Vagina (tissue), 2 donors: ENCODE measurements around the gene CFAP299. TPM values are rescaled to one million over a fixed set of nuclear protein-coding genes. Genes with fewer than 3 reads are reported as not detected.

Source experiments
- DNase-seq, 2 donors: peaks; one replicate each; pipeline ENCODE4 v3.0.0-alpha.2; 2017; ENCODE audit errors: extremely low spot score in 2 of 2
- H3K27ac ChIP-seq: fragments of 200-600 bp; sonication (generic); one replicate; pipeline ENCODE4 v1.5.1; 2019
- H3K27me3 ChIP-seq: fragments of 200-600 bp; sonication (generic); one replicate; pipeline ENCODE4 v1.5.1; 2019
- H3K36me3 ChIP-seq, 2 donors: fragments of 200-600 bp; sonication (generic); one replicate each; pipeline ENCODE4 v1.5.1; 2017 to 2019
- H3K4me1 ChIP-seq: fragments of 200-600 bp; sonication (generic); one replicate; pipeline ENCODE4 v1.5.1; 2019
- H3K4me3 ChIP-seq, 2 donors: fragments of 200-600 bp; sonication (generic); 1 replicate in 1 of 2; 2 replicates in 1 of 2; pipeline ENCODE4 v1.5.1; 2016 to 2019
- H3K9me3 ChIP-seq: fragments of 200-600 bp; sonication (generic); one replicate; pipeline ENCODE4 v1.5.1; 2019
- POLR2A ChIP-seq, 2 donors: fragments of 450-650 bp; IDR thresholded peaks; one replicate each; pipeline ENCODE4 v1.6.1; 2017; ENCODE audit warnings: antibody characterized with exemption in 2 of 2, mild to moderate bottlenecking in 2 of 2, moderate library complexity in 2 of 2
- POLR2AphosphoS5 ChIP-seq, 2 donors: sonication (generic); formaldehyde crosslinking; IDR thresholded peaks; one replicate each; pipeline ENCODE4 v1.9.0; 2017; ENCODE audit warnings: antibody characterized with exemption in 2 of 2, mild to moderate bottlenecking in 2 of 2, low read depth in 1 of 2; ENCODE audit not compliant: insufficient read depth in 1 of 2
- intact Hi-C: fragments of 100-400 bp; cut with DNase I; formaldehyde crosslinking; loops from one replicate; pipeline ENCODE4 v1.15.1; 2023
- total RNA-seq: library from RNA; depleted of rRNA; stranded (reverse); fragments of >200 nt; gene quantifications from one replicate; pipeline ENCODE4 v1.2.3, GENCODE V29; 2016
- TF ChIP-seq, protein P1 (sequence below), 3 experiments: fragments of 450-650 bp in 2 of 3; fragments of 200-600 bp in 1 of 3; sonication (generic) in 1 of 3; IDR thresholded peaks; one replicate each; pipeline ENCODE4 v1.5.1; 2017 to 2019; ENCODE audit warnings: antibody characterized with exemption in 3 of 3, mild to moderate bottlenecking in 2 of 3, moderate library complexity in 2 of 3

CFAP299 gene
- total RNA-seq, 1 donor from 2014 or later, result not detected

DNA sequence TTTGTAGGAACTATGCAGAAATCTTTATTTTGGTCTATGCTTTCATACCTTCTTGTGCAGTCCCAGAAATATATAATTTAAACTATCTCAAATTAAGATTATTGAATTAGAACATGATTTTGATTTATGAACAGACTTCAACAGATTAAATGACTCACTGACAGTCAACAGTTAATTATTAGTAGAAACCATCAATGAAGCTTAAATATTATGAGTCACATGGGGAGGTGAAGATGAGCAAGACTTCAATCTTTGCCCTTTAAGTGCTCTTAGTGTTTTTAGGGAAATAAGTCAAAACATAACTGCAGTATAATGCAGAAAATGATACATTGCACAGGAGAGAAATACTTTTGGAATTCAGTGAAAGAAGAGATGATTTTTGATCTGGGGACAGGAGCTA is 613.5 kb downstream of the CFAP299 start:
- TF ChIP-seq, protein P1, sequence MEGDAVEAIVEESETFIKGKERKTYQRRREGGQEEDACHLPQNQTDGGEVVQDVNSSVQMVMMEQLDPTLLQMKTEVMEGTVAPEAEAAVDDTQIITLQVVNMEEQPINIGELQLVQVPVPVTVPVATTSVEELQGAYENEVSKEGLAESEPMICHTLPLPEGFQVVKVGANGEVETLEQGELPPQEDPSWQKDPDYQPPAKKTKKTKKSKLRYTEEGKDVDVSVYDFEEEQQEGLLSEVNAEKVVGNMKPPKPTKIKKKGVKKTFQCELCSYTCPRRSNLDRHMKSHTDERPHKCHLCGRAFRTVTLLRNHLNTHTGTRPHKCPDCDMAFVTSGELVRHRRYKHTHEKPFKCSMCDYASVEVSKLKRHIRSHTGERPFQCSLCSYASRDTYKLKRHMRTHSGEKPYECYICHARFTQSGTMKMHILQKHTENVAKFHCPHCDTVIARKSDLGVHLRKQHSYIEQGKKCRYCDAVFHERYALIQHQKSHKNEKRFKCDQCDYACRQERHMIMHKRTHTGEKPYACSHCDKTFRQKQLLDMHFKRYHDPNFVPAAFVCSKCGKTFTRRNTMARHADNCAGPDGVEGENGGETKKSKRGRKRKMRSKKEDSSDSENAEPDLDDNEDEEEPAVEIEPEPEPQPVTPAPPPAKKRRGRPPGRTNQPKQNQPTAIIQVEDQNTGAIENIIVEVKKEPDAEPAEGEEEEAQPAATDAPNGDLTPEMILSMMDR (IDR thresholded peaks at IDR 0.05), result no peak
- no peak for TF ChIP-seq POLR2A (IDR thresholded peaks at IDR 0.05)
- no peak for TF ChIP-seq POLR2AphosphoS5 (IDR thresholded peaks at IDR 0.05; ENCODE audit: insufficient read depth in 1 of 2, low read depth in 1 of 2)
- no peak for DNase-seq
- intact Hi-C loops, result no loop called here
- Histone ChIP-seq H3K27ac (no peak overlapping the region), H3K36me3 (no peaks in the 10 kb centered on the region), H3K4me3 (no peak overlapping the region), H3K9me3 (no peaks in the 10 kb centered on the region), H3K4me1 (no peaks in the 10 kb centered on the region), H3K27me3 (no peaks in the 10 kb centered on the region)

DNA sequence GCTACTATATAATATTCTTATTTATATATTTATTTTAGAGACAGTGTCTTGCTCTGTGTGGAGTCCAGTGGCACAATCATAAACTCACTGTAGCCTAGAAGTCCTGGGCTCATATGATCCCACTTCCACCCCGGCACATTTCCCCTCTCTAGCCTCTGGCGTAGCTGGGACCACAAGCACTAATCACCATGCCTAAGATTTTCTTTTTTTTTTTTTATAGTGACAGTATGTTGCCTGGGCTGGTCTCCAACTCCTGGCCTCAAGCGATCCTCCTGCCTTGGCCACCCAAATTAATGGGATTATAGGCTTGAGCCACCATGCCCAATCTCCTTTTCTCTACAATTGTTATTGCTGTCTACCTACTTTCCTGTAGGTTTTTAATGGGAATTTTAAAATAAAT is 620.9 kb downstream of the CFAP299 start:
- intact Hi-C loops, result no loop called here
- Histone ChIP-seq H3K4me1 (no peaks in the 10 kb centered on the region), H3K4me3 (no peak overlapping the region), H3K36me3 (no peaks in the 10 kb centered on the region), H3K27ac (no peak overlapping the region), H3K9me3 (no peaks in the 10 kb centered on the region), H3K27me3 (no peaks in the 10 kb centered on the region)
- DNase-seq, result no peak
- TF ChIP-seq, protein P1 (IDR thresholded peaks at IDR 0.05), result no peak
- TF ChIP-seq POLR2A (IDR thresholded peaks at IDR 0.05) (no peak), POLR2AphosphoS5 (IDR thresholded peaks at IDR 0.05; ENCODE audit: insufficient read depth in 1 of 2, low read depth in 1 of 2) (no peak)

DNA sequence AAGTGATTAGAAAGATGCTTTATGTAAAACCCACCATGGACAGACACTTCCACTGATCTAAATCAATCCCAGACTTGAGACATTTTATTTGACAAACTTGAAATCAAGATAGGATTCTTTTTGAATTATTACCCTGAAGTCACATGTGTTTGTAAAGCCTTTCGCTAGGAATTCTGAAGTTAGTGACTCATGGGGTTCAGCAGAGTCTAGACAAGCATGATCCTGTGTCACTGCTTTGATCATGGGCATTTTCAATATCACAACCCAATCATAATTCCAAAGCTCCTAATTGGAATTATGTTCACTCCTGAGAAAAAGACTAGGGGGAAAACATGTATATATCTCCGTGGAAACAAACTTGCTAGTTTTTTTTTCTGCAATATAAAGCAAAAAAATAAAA is 627.5 kb downstream of the CFAP299 start:
- Histone ChIP-seq H3K4me1 (no peaks in the 10 kb centered on the region), H3K9me3 (no peaks in the 10 kb centered on the region), H3K4me3 (no peak overlapping the region), H3K27me3 (no peaks in the 10 kb centered on the region), H3K36me3 (no peaks in the 10 kb centered on the region), H3K27ac (no peak overlapping the region)
- DNase-seq, result no peak
- intact Hi-C loops, result no loop called here
- no peak for TF ChIP-seq POLR2A (IDR thresholded peaks at IDR 0.05)
- TF ChIP-seq, protein P1 (IDR thresholded peaks at IDR 0.05), result no peak

DNA sequence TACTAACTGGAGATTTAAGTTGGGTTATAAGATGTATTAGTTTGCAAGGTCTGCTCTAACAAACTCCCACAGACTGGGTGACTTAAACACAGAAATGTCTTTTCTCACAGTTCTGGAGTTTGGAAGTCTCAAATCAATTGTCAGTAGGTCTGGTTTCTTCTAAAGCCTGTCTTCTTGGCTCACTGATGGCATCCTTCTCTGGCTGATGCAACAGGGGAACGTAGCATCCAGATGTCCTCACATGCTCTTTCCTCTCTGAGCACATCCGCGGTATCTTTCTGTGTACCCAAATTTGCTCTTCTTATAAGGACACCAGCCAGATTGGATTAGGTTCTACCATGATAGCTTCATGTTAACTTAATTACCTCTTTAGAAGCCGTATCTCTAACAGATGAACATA is 631.8 kb downstream of the CFAP299 start:
- TF ChIP-seq POLR2A (IDR thresholded peaks at IDR 0.05), result no peak
- TF ChIP-seq POLR2AphosphoS5 (IDR thresholded peaks at IDR 0.05; ENCODE audit: insufficient read depth in 1 of 2, low read depth in 1 of 2), result no peak
- TF ChIP-seq, protein P1 (IDR thresholded peaks at IDR 0.05), result no peak
- intact Hi-C loops, result no loop called here
- DNase-seq, result no peak
- Histone ChIP-seq H3K4me3 (no peak overlapping the region), H3K4me1 (no peaks in the 10 kb centered on the region), H3K9me3 (no peaks in the 10 kb centered on the region), H3K27ac (no peak overlapping the region), H3K27me3 (no peaks in the 10 kb centered on the region), H3K36me3 (no peaks in the 10 kb centered on the region)

DNA sequence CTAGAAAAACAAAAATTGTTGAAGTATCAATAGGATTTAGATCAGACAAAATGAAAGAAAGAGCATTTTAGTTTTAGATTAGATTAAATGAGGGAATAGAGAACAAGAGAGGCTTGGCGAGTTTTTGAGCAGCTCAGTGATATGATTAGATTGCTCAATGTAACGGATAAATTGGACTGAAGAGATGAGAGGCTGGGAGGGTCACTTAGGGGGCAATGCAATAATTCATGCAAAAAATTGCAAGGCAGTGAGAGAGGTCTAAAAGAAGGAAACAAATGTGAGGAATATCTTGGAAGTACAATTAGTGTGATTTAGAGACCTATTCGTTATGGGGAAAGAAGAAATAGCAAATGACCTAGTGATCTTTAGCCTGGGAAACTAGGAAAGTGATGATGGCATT is 644.7 kb downstream of the CFAP299 start:
- TF ChIP-seq, protein P1 (IDR thresholded peaks at IDR 0.05), result no peak
- no peak for TF ChIP-seq POLR2A (IDR thresholded peaks at IDR 0.05)
- TF ChIP-seq POLR2AphosphoS5 (IDR thresholded peaks at IDR 0.05; ENCODE audit: insufficient read depth in 1 of 2, low read depth in 1 of 2), result no peak
- no peaks in the 10 kb centered on the region for H3K27me3 ChIP-seq
- intact Hi-C loops, result no loop called here
- no peaks in the 10 kb centered on the region for H3K4me1 ChIP-seq
- no peak overlapping the region for H3K4me3 ChIP-seq
- H3K27ac ChIP-seq, result no peak overlapping the region
- no peak for DNase-seq
- H3K36me3 ChIP-seq, result no peaks in the 10 kb centered on the region
- H3K9me3 ChIP-seq, result no peaks in the 10 kb centered on the region
